Left lung (tissue), 10 donors: ENCODE results near the gene EIPR1. TPM values are rescaled to one million over a fixed set of nuclear protein-coding genes. Genes with fewer than 3 reads are reported as not detected.

Source experiments
- ATAC-seq: fragments of 200-7000 bp; cut with Tn5 transposase; one replicate; pipeline ENCODE4 v1.9.1; 2020; ENCODE audit warnings: moderate library complexity
- DNase-seq, 4 donors: peaks; one replicate each; pipeline ENCODE4 v3.0.0-alpha.2; 2013 to 2020
- H3K27ac ChIP-seq, 2 donors: fragments of 200-600 bp; sonication (generic) in 1 of 2; one replicate each; pipeline versions ENCODE4 v1.5.0 to v1.8.0; 2020 to 2021
- H3K27me3 ChIP-seq, 2 donors: fragments of 200-600 bp; sonication (generic) in 1 of 2; one replicate each; pipeline versions ENCODE4 v1.5.0 to v1.8.0; 2020 to 2021
- H3K36me3 ChIP-seq, 2 donors: fragments of 200-600 bp; sonication (generic) in 1 of 2; one replicate each; pipeline versions ENCODE4 v1.5.0 to v1.8.0; 2020 to 2021
- H3K4me1 ChIP-seq, 2 donors: fragments of 200-600 bp; one replicate each; pipeline ENCODE4 v1.8.0; 2021
- H3K4me3 ChIP-seq, 2 donors: fragments of 200-600 bp; sonication (generic) in 1 of 2; one replicate each; pipeline versions ENCODE4 v1.5.0 to v1.8.0; 2020 to 2021; ENCODE audit warnings: mild to moderate bottlenecking in 1 of 2
- H3K9me3 ChIP-seq, 2 donors: fragments of 200-600 bp; sonication (generic) in 1 of 2; one replicate each; pipeline versions ENCODE4 v1.5.0 to v1.8.0; 2020 to 2021
- CTCF ChIP-seq, 2 donors: fragments of 200-600 bp; sonication (generic) in 1 of 2; IDR thresholded peaks; one replicate each; pipeline versions ENCODE4 v1.5.0 to v1.8.0; 2021; ENCODE audit warnings: antibody characterized with exemption in 2 of 2
- intact Hi-C, 2 donors: fragments of 100-400 bp; cut with DNase I; formaldehyde crosslinking; loops; one replicate each; pipeline versions ENCODE4 v1.11.2 to v1.14.2; 2022
- polyA plus RNA-seq, 6 donors: library from polyadenylated mRNA; unstranded; fragments of 120-200 nt; gene quantifications; one replicate each; pipeline ENCODE4 v1.2.1, GENCODE V29; 2013; ENCODE audit not compliant: insufficient read length in 6 of 6
- total RNA-seq, 2 donors: library from RNA; stranded (reverse); fragmentation: NEBNext Ultra II Directional; extraction: Animal tissue kit (Norgen Biotek cat#: 25700); gene quantifications; one replicate each; pipeline ENCODE4 v1.2.1, GENCODE V29; 2021
- donor health status: DM: no; HTN: yes; CAD: no.
- donor health status: DM: no; HTN: no; CAD: no.

The EIPR1 gene
- total and polyA plus RNA-seq, 8 donors, result 18.1 to 24.4 (median 21.0) TPM

GRCh38 chr2:3322311-3322970, 55.2 kb downstream of the EIPR1 start:
- no peak for TF ChIP-seq CTCF (IDR thresholded peaks at IDR 0.05)

GRCh38 chr2:3321825-3322224, 55.8 kb downstream of the EIPR1 start:
- H3K27me3 ChIP-seq, result no peaks in the 10 kb centered on the region
- DNase-seq (no peak), ATAC-seq (no peak)
- no peaks in the 10 kb centered on the region for H3K4me1 ChIP-seq
- intact Hi-C loops, result no loop called here
- H3K27ac ChIP-seq, result no peak overlapping the region
- peaks cover 0 to 39% of the 10 kb centered on the region in 2 donors for H3K36me3 ChIP-seq
- TF ChIP-seq CTCF (IDR thresholded peaks at IDR 0.05), result no peak
- no peak overlapping the region for H3K4me3 ChIP-seq
- H3K9me3 ChIP-seq, result no peaks in the 10 kb centered on the region

More at GRCh38 chr2:3322311-3322970, 55.2 kb downstream of the EIPR1 start:
- H3K27me3 ChIP-seq, result no peaks in the 10 kb centered on the region
- ATAC-seq (no peak), DNase-seq (no peak)
- no peaks in the 10 kb centered on the region for H3K9me3 ChIP-seq
- no peak overlapping the region for H3K4me3 ChIP-seq
- H3K36me3 ChIP-seq, result peaks cover 0 to 39% of the 10 kb centered on the region in 2 donors
- H3K4me1 ChIP-seq, result no peaks in the 10 kb centered on the region
- intact Hi-C loops, result no loop called here
- H3K27ac ChIP-seq, result no peak overlapping the region

GRCh38 chr2:3320910-3321605, 56.6 kb downstream of the EIPR1 start:
- intact Hi-C loops, result no loop called here
- ATAC-seq, result no peak

GRCh38 chr2:3319745-3320566, 57.7 kb downstream of the EIPR1 start:
- H3K9me3 ChIP-seq, result no peaks in the 10 kb centered on the region
- no peaks in the 10 kb centered on the region for H3K4me1 ChIP-seq
- no peaks in the 10 kb centered on the region for H3K27me3 ChIP-seq
- H3K36me3 ChIP-seq, result peaks cover 0 to 30% of the 10 kb centered on the region in 2 donors
- DNase-seq, result no peak
- intact Hi-C loops, result no loop called here
- ATAC-seq, result no peak
- no peak overlapping the region for H3K4me3 ChIP-seq
- H3K27ac ChIP-seq, result no peak overlapping the region
- no peak for TF ChIP-seq CTCF (IDR thresholded peaks at IDR 0.05)

More at GRCh38 chr2:3320910-3321605, 56.6 kb downstream of the EIPR1 start:
- no peak overlapping the region for H3K4me3 ChIP-seq
- no peak for TF ChIP-seq CTCF (IDR thresholded peaks at IDR 0.05)
- no peaks in the 10 kb centered on the region for H3K4me1 ChIP-seq
- peaks cover 0 to 39% of the 10 kb centered on the region in 2 donors for H3K36me3 ChIP-seq
- no peaks in the 10 kb centered on the region for H3K9me3 ChIP-seq
- no peaks in the 10 kb centered on the region for H3K27me3 ChIP-seq
- H3K27ac ChIP-seq, result no peak overlapping the region
- DNase-seq, result no peak

GRCh38 chr2:3319134-3319533, 58.5 kb downstream of the EIPR1 start:
- intact Hi-C loops, result no loop called here
- Histone ChIP-seq H3K4me3 (no peak overlapping the region), H3K4me1 (no peaks in the 10 kb centered on the region), H3K27me3 (no peaks in the 10 kb centered on the region), H3K9me3 (no peaks in the 10 kb centered on the region), H3K36me3 (peaks cover 0 to 23% of the 10 kb centered on the region in 2 donors), H3K27ac (no peak overlapping the region)
- DNase-seq (no peak), ATAC-seq (no peak)
- no peak for TF ChIP-seq CTCF (IDR thresholded peaks at IDR 0.05)
